Heart right ventricle (tissue), 16 donors: ENCODE measurements around the gene AQP7. TPM values are rescaled to one million over a fixed set of nuclear protein-coding genes. Genes with fewer than 3 reads are reported as not detected.
A peak's percentile ranks its signal among the peaks of the same experiment; 100 is the strongest.

Source experiments
- ATAC-seq, 8 donors: fragments of 200-7000 bp; cut with Tn5 transposase; one replicate each; pipeline ENCODE4 v1.9.1; 2020; ENCODE audit warnings: mild to moderate bottlenecking in 8 of 8, moderate library complexity in 8 of 8, moderate number of reproducible peaks in 1 of 8
- DNase-seq, 2 donors: peaks; one replicate each; pipeline ENCODE4 v3.0.0-alpha.2; 2020
- H3K27ac ChIP-seq, 10 donors: fragments of 200-600 bp; sonication (generic) in 2 of 10; one replicate each; pipeline versions ENCODE4 v1.5.0 to v1.8.0; 2020 to 2022; ENCODE audit warnings: mild to moderate bottlenecking in 3 of 10
- H3K27me3 ChIP-seq, 7 donors: fragments of 200-600 bp; one replicate each; pipeline ENCODE4 v1.8.0; 2021 to 2022; ENCODE audit warnings: mild to moderate bottlenecking in 2 of 7
- H3K36me3 ChIP-seq, 9 donors: fragments of 200-600 bp; sonication (generic) in 1 of 9; one replicate each; pipeline versions ENCODE4 v1.5.0 to v1.8.0; 2020 to 2022; ENCODE audit warnings: mild to moderate bottlenecking in 2 of 9
- H3K4me1 ChIP-seq, 9 donors: fragments of 200-600 bp; sonication (generic) in 1 of 9; one replicate each; pipeline versions ENCODE4 v1.5.0 to v1.8.0; 2020 to 2022; ENCODE audit warnings: mild to moderate bottlenecking in 4 of 9
- H3K4me3 ChIP-seq, 10 donors: fragments of 200-600 bp; sonication (generic) in 2 of 10; one replicate each; pipeline versions ENCODE4 v1.5.0 to v1.8.0; 2020 to 2022; ENCODE audit warnings: mild to moderate bottlenecking in 7 of 10, moderate library complexity in 2 of 10
- H3K9me3 ChIP-seq, 11 donors: fragments of 200-600 bp in 10 of 11; sonication (generic) in 2 of 11; one replicate each; pipeline versions ENCODE4 v1.5.0 to v1.8.0; 2013 to 2022; ENCODE audit warnings: mild to moderate bottlenecking in 2 of 11, control low read depth in 1 of 11, moderate library complexity in 1 of 11
- CTCF ChIP-seq, 9 donors: fragments of 200-600 bp; sonication (generic) in 2 of 9; IDR thresholded peaks; one replicate each; pipeline versions ENCODE4 v1.5.0 to v1.8.0; 2021 to 2022; ENCODE audit warnings: antibody characterized with exemption in 9 of 9, mild to moderate bottlenecking in 5 of 9, moderate library complexity in 1 of 9
- WGBS, 2 donors: extraction: QIAGEN DNeasy Blood & Tissue Kit; methylation state at CpG; one replicate each; pipeline ENCODE4 v1.1.7; 2013; ENCODE audit warnings: inconsistent platforms in 1 of 2; 5-methylcytosine and 5-hydroxymethylcytosine counted together
- intact Hi-C, 10 donors: fragments of 100-400 bp; cut with DNase I; formaldehyde crosslinking; loops; one replicate each; pipeline versions ENCODE4 v1.11.1 to v1.14.2; 2022
- polyA plus RNA-seq, 2 donors: library from polyadenylated mRNA; stranded (reverse); fragments of 200-250 nt; gene quantifications; one replicate each; pipeline ENCODE4 v1.2.3, GENCODE V29; 2013
- total RNA-seq, 10 donors: library from RNA; stranded (reverse); fragmentation: NEBNext Ultra II Directional in 3 of 10; extraction: Animal tissue kit (Norgen Biotek cat#: 25700) in 3 of 10; gene quantifications; one replicate each; pipeline versions ENCODE4 v1.2.1 to v1.2.4, GENCODE V29; 2021 to 2023
- donor health status: Arrhythmogenic right ventricular cardiomyopathy.
- donor health status: ischemic (EF 13 %, LVEDD 7.1; RV severe dilation, severe dysfunction).
- donor health status: healthy with polysubstance abuse.
- donor health status: DM: no; HTN: yes; CAD: no.
- donor health status: DM: no; HTN: no; CAD: no.
- donor health status: ischemic (EF 25% LVEDD 6.9; RV normal size, moderate dysfunction).
- donor health status: ischemic (EF 25% LVEDD 5.7; RV mildly dilated, moderate dysfunction).
- donor health status: healthy.
- donor health status: DM: yes; HTN: yes; CAD: no.
- donor health status: Ischemic cardiomyopathy.
- donor health status: ischemic (EF 35%, LVEDD 5.7; RV mildly dilated, moderate dysfunction).
- donor health status: nonischemic (EF 11% LVEDD 7.7; RV severe dilation, severe dysfunction).
- donor health status: DM: yes; HTN: yes; CAD: no.
- donor health status: PGD.
- donor health status: ischemic (EF 29% LVEDD 5.4; RV normal size, mild dysfunction).
- donor health status: nonischemic (EF 23%, LVEDD 6.1; RV moderate dilation, normal function).

Gene AQP7
- total and polyA plus RNA-seq, 12 donors = 28.2 to 255 (median 133) TPM

DNA sequence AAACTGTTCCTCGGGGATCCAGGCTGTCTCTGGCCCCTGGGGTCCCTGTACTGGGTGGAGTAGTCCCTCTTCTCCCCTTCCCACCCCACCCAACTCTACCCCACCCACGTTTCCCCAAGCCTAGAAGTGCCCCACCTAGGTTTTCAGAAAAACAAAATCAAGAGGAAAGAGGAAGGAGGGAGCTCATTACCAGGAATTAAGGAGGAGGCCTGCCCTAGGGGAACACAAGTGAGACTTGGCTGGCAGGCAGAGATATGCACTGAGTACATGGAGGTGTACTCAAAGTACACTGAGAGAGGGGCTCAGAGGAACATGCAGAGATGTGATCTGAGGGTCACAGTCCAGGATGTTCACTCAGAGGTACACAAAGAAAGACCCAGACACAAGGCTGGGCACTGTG is 34.8 kb upstream of the AQP7 start:
- peaks cover 0 to 4% (median 0%) of the 10 kb centered on the region in 9 donors for H3K36me3 ChIP-seq
- peak overlapping the region in 8 of 10 donors; percentile 22 to 62 (median 42) for H3K27ac ChIP-seq
- DNase-seq (no peak), ATAC-seq (peak in 2 of 8 donors; percentile 24 to 29)
- H3K9me3 ChIP-seq = no peaks in the 10 kb centered on the region
- no peak overlapping the region for H3K4me3 ChIP-seq
- TF ChIP-seq CTCF (IDR thresholded peaks at IDR 0.05) = no peak
- peaks cover 0 to 5% (median 0%) of the 10 kb centered on the region in 7 donors for H3K27me3 ChIP-seq
- intact Hi-C loops = no loop called here
- WGBS, 2 donors = 37 to 41% methylated on average over 2 of the region's 2 CpGs
- H3K4me1 ChIP-seq = peaks cover 4 to 43% (median 30%) of the 10 kb centered on the region in 9 donors

DNA sequence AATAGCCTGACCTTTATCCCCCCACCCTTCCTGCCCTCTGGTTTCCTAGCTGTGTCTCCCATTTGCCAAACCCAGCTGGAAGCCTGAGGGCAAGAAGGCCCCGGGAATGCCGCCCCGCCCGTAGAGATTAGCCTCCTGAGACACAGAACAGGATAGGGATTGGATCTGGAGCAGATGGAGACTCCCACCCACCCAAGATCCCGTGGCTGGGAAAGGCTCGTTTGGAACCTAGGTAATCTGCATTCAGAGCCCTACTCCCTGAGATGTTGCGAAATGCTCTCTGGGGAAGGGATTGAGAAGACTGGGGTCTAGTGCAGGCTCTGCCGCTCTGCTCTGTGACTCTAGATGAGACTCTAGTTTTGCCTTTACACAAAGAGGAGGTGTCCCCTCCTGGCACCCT is 34.1 kb upstream of the AQP7 start:
- Histone ChIP-seq H3K4me1 (peaks cover 4 to 45% (median 30%) of the 10 kb centered on the region in 9 donors), H3K27ac (peak overlapping the region in 8 of 10 donors; percentile 22 to 62 (median 42)), H3K36me3 (no peaks in the 10 kb centered on the region), H3K9me3 (no peaks in the 10 kb centered on the region), H3K27me3 (peaks cover 0 to 5% (median 0%) of the 10 kb centered on the region in 7 donors), H3K4me3 (no peak overlapping the region)
- ATAC-seq (peak in 7 of 8 donors; percentile 16 to 60 (median 30)), DNase-seq (no peak)
- TF ChIP-seq CTCF (IDR thresholded peaks at IDR 0.05) = no peak
- intact Hi-C loops = no loop called here
- 38 to 51% methylated on average over 8 of the region's 8 CpGs for WGBS, 2 donors

DNA sequence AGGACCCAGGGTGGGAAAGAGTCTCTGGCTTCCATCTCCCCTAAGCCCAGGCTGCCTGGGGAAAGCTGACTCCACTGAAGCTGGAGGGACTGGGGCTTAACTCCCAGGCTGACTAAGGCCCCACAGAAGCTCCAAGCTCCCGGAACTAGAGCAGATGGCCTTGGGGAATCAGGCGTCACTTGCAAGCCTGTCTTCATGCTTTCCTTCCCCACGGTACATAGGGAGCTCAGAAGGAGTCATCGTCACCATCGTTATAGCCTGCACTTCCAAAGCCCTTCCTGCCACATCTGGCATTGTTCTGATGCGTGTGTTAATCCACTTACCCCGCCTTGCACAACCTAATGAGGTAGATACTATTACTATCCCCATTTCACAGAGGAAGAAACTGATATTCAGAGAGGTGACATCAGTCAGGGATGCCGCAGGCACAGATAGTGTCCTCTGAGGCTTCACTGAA is 33.5 kb upstream of the AQP7 start:
- Histone ChIP-seq H3K27ac (peak overlapping the region in 6 of 10 donors; percentile 28 to 62 (median 46)), H3K4me3 (no peak overlapping the region), H3K36me3 (no peaks in the 10 kb centered on the region), H3K27me3 (peaks cover 0 to 5% (median 0%) of the 10 kb centered on the region in 7 donors), H3K4me1 (peaks cover 5 to 50% (median 30%) of the 10 kb centered on the region in 9 donors), H3K9me3 (no peaks in the 10 kb centered on the region)
- no peak for TF ChIP-seq CTCF (IDR thresholded peaks at IDR 0.05)
- ATAC-seq (peak in 6 of 8 donors; percentile 3 to 54 (median 25)), DNase-seq (no peak)
- intact Hi-C loops = no loop called here
- WGBS, 2 donors = 54 to 57% methylated on average over 8 of the region's 8 CpGs

GRCh38 chr9:33434317-33435105 is 32.1 kb upstream of the AQP7 start:
- intact Hi-C loops = no loop called here
- H3K27ac ChIP-seq = no peak overlapping the region
- H3K4me3 ChIP-seq = no peak overlapping the region
- no peaks in the 10 kb centered on the region for H3K9me3 ChIP-seq
- ATAC-seq (no peak), DNase-seq (no peak)
- H3K4me1 ChIP-seq = peaks cover 1 to 44% (median 25%) of the 10 kb centered on the region in 9 donors
- WGBS, 2 donors = 77 to 82% methylated on average over 16 of the region's 16 CpGs
- TF ChIP-seq CTCF (IDR thresholded peaks at IDR 0.05) = no peak
- peaks cover 0 to 5% (median 0%) of the 10 kb centered on the region in 7 donors for H3K27me3 ChIP-seq
- H3K36me3 ChIP-seq = no peaks in the 10 kb centered on the region
